ENCODE results near the gene PKNOX2.

GRCh38 chr11:125132596-125132995, 32.0 kb upstream of the PKNOX2 start:
- no peak for TF ChIP-seq POLR2A (IDR thresholded peaks at IDR 0.05)
- no peak for TF ChIP-seq CTCF (IDR thresholded peaks at IDR 0.05)
- TF ChIP-seq POLR2AphosphoS5 (IDR thresholded peaks at IDR 0.05; ENCODE audit: insufficient read depth in 1 of 2, low read depth in 1 of 2): no peak

Data from vagina (tissue), 2 donors.